ENCODE results near the gene SLC19A2.
A peak's percentile ranks its signal among the peaks of the same experiment; 100 is the strongest.

The SLC19A2 gene

GRCh38 chr1:169529068-169529642, 43.4 kb upstream of the SLC19A2 start:
- TF ChIP-seq CTCF (IDR thresholded peaks at IDR 0.05; ENCODE audit: poor library complexity, severe bottlenecking) = no peak
- peak overlapping the region; percentile 40 for H3K27ac ChIP-seq (ENCODE audit: poor library complexity, severe bottlenecking)
- H3K4me3 ChIP-seq (ENCODE audit: severe bottlenecking) = no peak overlapping the region
- ATAC-seq (ENCODE audit: low read depth) = peak; percentile 94
- H3K4me1 ChIP-seq (ENCODE audit: insufficient read depth, poor library complexity, severe bottlenecking) = peaks cover 22% of the 10 kb centered on the region
- H3K27me3 ChIP-seq (ENCODE audit: insufficient read depth, poor library complexity, severe bottlenecking) = no peaks in the 10 kb centered on the region
- no peak for DNase-seq (ENCODE audit: low spot score)
- H3K9me3 ChIP-seq (ENCODE audit: severe bottlenecking) = no peaks in the 10 kb centered on the region
- H3K36me3 ChIP-seq (ENCODE audit: low read depth) = no peaks in the 10 kb centered on the region

- Histone ChIP-seq H3K27me3 (ENCODE audit: insufficient read depth, poor library complexity, severe bottlenecking) (no peaks in the 10 kb centered on the region), H3K9me3 (ENCODE audit: severe bottlenecking) (no peaks in the 10 kb centered on the region), H3K36me3 (ENCODE audit: low read depth) (no peaks in the 10 kb centered on the region), H3K4me1 (ENCODE audit: insufficient read depth, poor library complexity, severe bottlenecking) (peaks cover 22% of the 10 kb centered on the region), H3K4me3 (ENCODE audit: severe bottlenecking) (no peak overlapping the region), H3K27ac (ENCODE audit: poor library complexity, severe bottlenecking) (peak overlapping the region; percentile 40)
- DNase-seq (ENCODE audit: low spot score) (no peak), ATAC-seq (ENCODE audit: low read depth) (no peak)
- TF ChIP-seq CTCF (IDR thresholded peaks at IDR 0.05; ENCODE audit: poor library complexity, severe bottlenecking) = no peak
Observed at GRCh38 chr1:169528215-169529067, 42.7 kb upstream of the SLC19A2 start.

- Histone ChIP-seq H3K9me3 (ENCODE audit: severe bottlenecking) (no peaks in the 10 kb centered on the region), H3K36me3 (ENCODE audit: low read depth) (no peaks in the 10 kb centered on the region), H3K4me3 (ENCODE audit: severe bottlenecking) (no peak overlapping the region), H3K4me1 (ENCODE audit: insufficient read depth, poor library complexity, severe bottlenecking) (peaks cover 22% of the 10 kb centered on the region), H3K27me3 (ENCODE audit: insufficient read depth, poor library complexity, severe bottlenecking) (no peaks in the 10 kb centered on the region), H3K27ac (ENCODE audit: poor library complexity, severe bottlenecking) (no peak overlapping the region)
- no peak for DNase-seq (ENCODE audit: low spot score)
- TF ChIP-seq CTCF (IDR thresholded peaks at IDR 0.05; ENCODE audit: poor library complexity, severe bottlenecking) = no peak
- peak; percentile 21; the same call in 1 of the 3 replicates for ATAC-seq (ENCODE audit: low read depth)
Observed at GRCh38 chr1:169527451-169528214, 41.9 kb upstream of the SLC19A2 start.

GRCh38 chr1:169527001-169527400, 41.3 kb upstream of the SLC19A2 start:
- no peaks in the 10 kb centered on the region for H3K36me3 ChIP-seq (ENCODE audit: low read depth)
- no peak for ATAC-seq (ENCODE audit: low read depth)
- no peak for DNase-seq (ENCODE audit: low spot score)
- no peaks in the 10 kb centered on the region for H3K9me3 ChIP-seq (ENCODE audit: severe bottlenecking)
- no peaks in the 10 kb centered on the region for H3K27me3 ChIP-seq (ENCODE audit: insufficient read depth, poor library complexity, severe bottlenecking)
- H3K4me3 ChIP-seq (ENCODE audit: severe bottlenecking) = no peak overlapping the region
- TF ChIP-seq CTCF (IDR thresholded peaks at IDR 0.05; ENCODE audit: poor library complexity, severe bottlenecking) = no peak
- H3K4me1 ChIP-seq (ENCODE audit: insufficient read depth, poor library complexity, severe bottlenecking) = peaks cover 22% of the 10 kb centered on the region
- no peak overlapping the region for H3K27ac ChIP-seq (ENCODE audit: poor library complexity, severe bottlenecking)

Data from RWPE2 (cell line).